IMR-90 (cell line): ENCODE results near the gene SNX25. TPM values are rescaled to one million over a fixed set of nuclear protein-coding genes. Genes with fewer than 3 reads are reported as not detected.

ENCODE experiments used
- ATAC-seq: fragments of 200-7000 bp; cut with Tn5 transposase; 2 replicates; pipeline ENCODE4 v1.9.1; 2020; ENCODE audit warnings: low read depth, mild to moderate bottlenecking, moderate library complexity
- BruUV-seq: library from RNA; stranded (reverse); fragments of 400-500 nt; replicated peaks from 2 replicates; lab custom pipeline; 2021; lab: Mats Ljungman, UMichigan
- CTCF ChIA-PET: fragments of 300-600 bp; formaldehyde crosslinking; extraction: SDS; loops from one replicate; lab custom pipeline; 2021; ENCODE audit warnings: antibody characterized with exemption; lab: Yijun Ruan, JAX
- POLR2A ChIA-PET: fragments of 300-600 bp; sonication (Branson Sonifier 250); formaldehyde crosslinking; loops from one replicate; lab custom pipeline; 2022; ENCODE audit warnings: antibody characterized with exemption; ENCODE audit not compliant: unreplicated experiment; lab: Charles Lee
- DNase-seq: peaks from one replicate; pipeline ENCODE4 v3.0.0; 2013
- H2AFZ ChIP-seq: replicated peaks from 2 replicates; pipeline ENCODE3; 2013; ENCODE audit warnings: low read length, mild to moderate bottlenecking; ENCODE audit not compliant: poor library complexity
- H2AK5ac ChIP-seq: 2 replicates; pipeline ENCODE4 v1.6.1; 2013; ENCODE audit warnings: low read depth, low read length, inconsistent platforms
- H2AK9ac ChIP-seq: replicated peaks from 2 replicates; pipeline ENCODE3; 2013; ENCODE audit warnings: mild to moderate bottlenecking, low read depth, low read length, moderate library complexity; ENCODE audit not compliant: poor library complexity
- H2BK120ac ChIP-seq: 2 replicates; pipeline ENCODE4 v1.6.1; 2013; ENCODE audit warnings: low read depth, low read length, inconsistent platforms
- H2BK15ac ChIP-seq: 3 replicates; pipeline ENCODE4 v1.6.1; 2013; ENCODE audit warnings: low read depth, low read length, inconsistent platforms
- H2BK20ac ChIP-seq: 2 replicates; pipeline ENCODE4 v1.6.1; 2013; ENCODE audit warnings: low read depth, mild to moderate bottlenecking, inconsistent platforms, low read length, moderate library complexity
- H2BK5ac ChIP-seq: 2 replicates; pipeline ENCODE4 v1.6.1; 2013; ENCODE audit warnings: mild to moderate bottlenecking, low read depth, low read length, inconsistent platforms; ENCODE audit not compliant: poor library complexity, severe bottlenecking
- H3K14ac ChIP-seq: replicated peaks from 2 replicates; pipeline ENCODE4 v1.6.1; 2013; ENCODE audit warnings: low read depth, low read length, inconsistent platforms
- H3K18ac ChIP-seq: 2 replicates; pipeline ENCODE4 v1.6.1; 2013; ENCODE audit warnings: low read depth, low read length, control low read depth
- H3K23ac ChIP-seq: 2 replicates; pipeline ENCODE4 v1.6.1; 2013; ENCODE audit warnings: low read depth, low read length, inconsistent platforms
- H3K27ac ChIP-seq: 2 replicates; pipeline ENCODE4 v1.5.1; 2013; ENCODE audit warnings: mild to moderate bottlenecking, control low read depth, low read length; ENCODE audit not compliant: insufficient read depth
- H3K27me3 ChIP-seq: 2 replicates; pipeline ENCODE4 v1.6.1; 2013; ENCODE audit warnings: low read length; ENCODE audit not compliant: control insufficient read depth, insufficient read depth
- H3K36me3 ChIP-seq: 2 replicates; pipeline ENCODE4 v1.6.1; 2013; ENCODE audit warnings: low read length, mixed read lengths; ENCODE audit not compliant: control insufficient read depth, insufficient read depth
- H3K4ac ChIP-seq: 2 replicates; pipeline ENCODE4 v1.6.1; 2013; ENCODE audit warnings: low read depth, low read length, inconsistent platforms
- H3K4me1 ChIP-seq: 2 replicates; pipeline ENCODE4 v1.6.1; 2013; ENCODE audit warnings: low read length, mixed read lengths; ENCODE audit not compliant: control insufficient read depth, insufficient read depth
- H3K4me2 ChIP-seq: 2 replicates; pipeline ENCODE4 v1.6.1; 2013; ENCODE audit warnings: low read depth, mild to moderate bottlenecking, control low read depth, low read length, moderate library complexity
- H3K4me3 ChIP-seq: 2 replicates; pipeline ENCODE4 v1.5.1; 2013; ENCODE audit warnings: low read depth, mild to moderate bottlenecking, control low read depth, low read length, moderate library complexity; ENCODE audit not compliant: insufficient read depth
- H3K56ac ChIP-seq: 2 replicates; pipeline ENCODE4 v1.6.1; 2013; ENCODE audit warnings: low read length, inconsistent platforms; ENCODE audit not compliant: insufficient read depth; ENCODE audit errors: extremely low read depth
- H3K79me1 ChIP-seq, 2 experiments: 2 replicates each; pipeline ENCODE4 v1.6.1; 2013; ENCODE audit warnings: low read length in 2 of 2, inconsistent platforms in 1 of 2, low read depth in 1 of 2
- H3K9ac ChIP-seq: 2 replicates; pipeline ENCODE4 v1.6.1; 2013; ENCODE audit warnings: low read depth, low read length, control low read depth
- H3K9me1 ChIP-seq: 2 replicates; pipeline ENCODE4 v1.6.1; 2013; ENCODE audit warnings: low read length, inconsistent platforms; ENCODE audit not compliant: insufficient read depth
- H3K9me3 ChIP-seq: 2 replicates; pipeline ENCODE4 v1.6.1; 2013; ENCODE audit warnings: low read length; ENCODE audit not compliant: control insufficient read depth, insufficient read depth
- H4K20me1 ChIP-seq: 2 replicates; pipeline ENCODE4 v1.6.1; 2013; ENCODE audit warnings: low read length, inconsistent platforms; ENCODE audit not compliant: insufficient read depth
- H4K5ac ChIP-seq: 2 replicates; pipeline ENCODE4 v1.6.1; 2013; ENCODE audit warnings: mild to moderate bottlenecking, low read depth, low read length, control low read depth
- H4K8ac ChIP-seq, 2 experiments: 2 replicates each; pipeline ENCODE4 v1.6.1; 2013; ENCODE audit warnings: low read depth in 2 of 2, low read length in 2 of 2, control low read depth in 1 of 2, inconsistent platforms in 1 of 2
- H4K91ac ChIP-seq: 2 replicates; pipeline ENCODE4 v1.6.1; 2013; ENCODE audit warnings: low read depth, low read length, inconsistent platforms; ENCODE audit not compliant: insufficient read depth
- CHD1 ChIP-seq: IDR thresholded peaks from 2 replicates; pipeline ENCODE4 v1.6.1; 2012; ENCODE audit warnings: low read depth, low read length, improper control_type of control experiment
- FOS ChIP-seq: fragments of 150-350 bp; IDR thresholded peaks from 2 replicates; pipeline ENCODE4 v1.6.1; 2016; ENCODE audit warnings: low read depth, low read length
- MAFK ChIP-seq: IDR thresholded peaks from 2 replicates; pipeline ENCODE4 v1.6.1; 2012; ENCODE audit warnings: low read depth, low read length, improper control_type of control experiment
- MXI1 ChIP-seq: IDR thresholded peaks from 2 replicates; pipeline ENCODE4 v1.6.1; 2012; ENCODE audit warnings: low read depth, mild to moderate bottlenecking, low read length, moderate library complexity, borderline replicate concordance
- NFE2L2 ChIP-seq: fragments of 150-350 bp; IDR thresholded peaks from 2 replicates; pipeline ENCODE4 v1.6.1; 2016; ENCODE audit warnings: low read depth, mild to moderate bottlenecking, low read length
- POLR2A ChIP-seq: IDR thresholded peaks from 2 replicates; pipeline ENCODE4 v1.6.1; 2012; ENCODE audit warnings: mild to moderate bottlenecking, low read depth, low read length
- RAD21 ChIP-seq: IDR thresholded peaks from 2 replicates; pipeline ENCODE4 v1.6.1; 2012; ENCODE audit warnings: low read length, improper control_type of control experiment
- RCOR1 ChIP-seq: IDR thresholded peaks from 2 replicates; pipeline ENCODE4 v1.6.1; 2012; ENCODE audit warnings: mild to moderate bottlenecking, low read length, improper control_type of control experiment; ENCODE audit not compliant: insufficient replicate concordance
- SMC3 ChIP-seq: fragments of 150-350 bp; IDR thresholded peaks from 2 replicates; pipeline ENCODE4 v1.6.1; 2016; ENCODE audit warnings: low read depth, mild to moderate bottlenecking, antibody characterized with exemption, low read length, moderate library complexity
- WGBS, 2 experiments: methylation state at CpG; one replicate each; pipeline versions ENCODE4 v1.1.5 to v1.1.7; 2013; ENCODE audit warnings: missing lambda C conversion rate in 2 of 2; ENCODE audit not compliant: insufficient read length in 1 of 2; ENCODE audit errors: extremely low coverage in 2 of 2; 5-methylcytosine and 5-hydroxymethylcytosine counted together
- dilution Hi-C: fragments of 300-500 bp; cut with HindIII; formaldehyde crosslinking; loops from one replicate; pipeline ENCODE4 v1.14.3; 2018; ENCODE audit warnings: low sequenced_read_pairs; ENCODE audit not compliant: unreplicated experiment
- in situ Hi-C: fragments of 300-500 bp; cut with MboI; formaldehyde crosslinking; loops from 3 replicates; pipeline ENCODE4 v1.14.3; 2019; ENCODE audit warnings: low sequenced_read_pairs, inconsistent platforms, mixed read lengths
- intact Hi-C: fragments of 100-400 bp; cut with micrococcal nuclease; formaldehyde crosslinking; loops from 2 replicates; pipeline ENCODE4 v1.10.0; 2022
- polyA plus RNA-seq, 3 experiments: library from polyadenylated mRNA; depleted of rRNA; stranded (reverse); fragments of >200 nt; gene quantifications; 2 replicates each; pipeline ENCODE4 v1.2.3, GENCODE V29; 2012; ENCODE audit warnings: low replicate concordance in 1 of 3
- total RNA-seq: library from RNA; depleted of rRNA; stranded (reverse); fragments of >200 nt; gene quantifications from 2 replicates; pipeline ENCODE4 v1.2.3, GENCODE V29; 2012
- TF ChIP-seq, protein P1 (sequence below): conservative IDR thresholded peaks from 2 replicates; pipeline ENCODE4 v1.5.1; 2012; ENCODE audit warnings: mild to moderate bottlenecking, low read depth, low read length, improper control_type of control experiment
- TF ChIP-seq, protein P2 (sequence below): fragments of 150-350 bp; IDR thresholded peaks from 2 replicates; pipeline ENCODE4 v1.6.1; 2016; ENCODE audit warnings: low read depth, mild to moderate bottlenecking, low read length, moderate library complexity, borderline replicate concordance
- TF ChIP-seq, protein P3 (sequence below): fragments of 150-350 bp; IDR thresholded peaks from 2 replicates; pipeline ENCODE4 v1.6.1; 2017; ENCODE audit warnings: mild to moderate bottlenecking, antibody characterized with exemption, low read length, low read depth

Gene SNX25
- total and polyA plus RNA-seq, 2 of the 4 experiments (the other 2 are of a cell fraction), result 11.4 to 28.3 TPM

DNA sequence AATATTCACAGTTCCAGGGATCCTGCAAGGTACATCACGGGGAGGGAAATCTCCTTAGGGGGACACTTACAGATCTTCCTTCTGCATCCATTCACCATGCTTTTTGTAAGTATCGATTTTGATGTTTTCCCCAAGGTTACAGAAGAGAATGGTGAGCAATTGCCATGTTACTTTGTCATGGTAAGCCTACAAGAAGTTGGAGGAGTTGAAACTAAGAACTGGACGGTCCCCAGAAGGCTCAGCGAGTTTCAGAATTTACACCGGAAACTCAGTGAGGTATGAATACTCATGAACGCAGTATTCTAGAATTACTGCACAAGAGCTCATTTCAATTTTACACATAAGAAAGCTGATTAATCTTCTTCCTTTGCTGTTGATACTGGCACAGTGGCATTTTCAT, 132.4 kb downstream of the SNX25 start:
- H3K14ac ChIP-seq, result no peak overlapping the region
- no peak overlapping the region for H4K5ac ChIP-seq
- no peaks in the 10 kb centered on the region; a peak in 1 of 4 replicates for H3K79me1 ChIP-seq
- H4K91ac ChIP-seq, result no peak overlapping the region
- no peak overlapping the region for H3K23ac ChIP-seq
- H3K27me3 ChIP-seq, result no peaks in the 10 kb centered on the region
- ChIA-PET CTCF (no interaction called here), POLR2A (no interaction called here)
- H2BK15ac ChIP-seq, result no peak overlapping the region
- no peak overlapping the region for H2AK5ac ChIP-seq
- ATAC-seq, result no peak
- no peak overlapping the region for H3K4me3 ChIP-seq
- H2AK9ac ChIP-seq, result no peak overlapping the region
- dilution Hi-C loops, result no loop called here
- no peaks in the 10 kb centered on the region for H4K20me1 ChIP-seq
- H3K9me3 ChIP-seq, result no peaks in the 10 kb centered on the region; the same call in 1 of the 2 replicates
- no peak overlapping the region for H2AFZ ChIP-seq
- BruUV-seq, result no TSS peak
- WGBS, 2 experiments, result no CpG with 5 or more reads among the region's 6 CpGs
- no peak overlapping the region for H2BK5ac ChIP-seq
- H3K9ac ChIP-seq, result no peak overlapping the region
- intact Hi-C loops, result no loop called here
- H3K4ac ChIP-seq, result no peak overlapping the region
- no peak overlapping the region for H3K18ac ChIP-seq
- peaks cover 8% of the 10 kb centered on the region for H3K36me3 ChIP-seq
- no peak overlapping the region for H3K56ac ChIP-seq
- in situ Hi-C loops, result no loop called here
- peaks cover 5% of the 10 kb centered on the region; the same call in 1 of the 2 replicates for H3K4me1 ChIP-seq
- no peak overlapping the region for H2BK20ac ChIP-seq
- H3K9me1 ChIP-seq, result no peaks in the 10 kb centered on the region; the same call in 1 of the 2 replicates
- no peak overlapping the region for H2BK120ac ChIP-seq
- no peak overlapping the region for H3K4me2 ChIP-seq
- no peak for DNase-seq
- no peak overlapping the region for H4K8ac ChIP-seq
- TF ChIP-seq, protein P1, sequence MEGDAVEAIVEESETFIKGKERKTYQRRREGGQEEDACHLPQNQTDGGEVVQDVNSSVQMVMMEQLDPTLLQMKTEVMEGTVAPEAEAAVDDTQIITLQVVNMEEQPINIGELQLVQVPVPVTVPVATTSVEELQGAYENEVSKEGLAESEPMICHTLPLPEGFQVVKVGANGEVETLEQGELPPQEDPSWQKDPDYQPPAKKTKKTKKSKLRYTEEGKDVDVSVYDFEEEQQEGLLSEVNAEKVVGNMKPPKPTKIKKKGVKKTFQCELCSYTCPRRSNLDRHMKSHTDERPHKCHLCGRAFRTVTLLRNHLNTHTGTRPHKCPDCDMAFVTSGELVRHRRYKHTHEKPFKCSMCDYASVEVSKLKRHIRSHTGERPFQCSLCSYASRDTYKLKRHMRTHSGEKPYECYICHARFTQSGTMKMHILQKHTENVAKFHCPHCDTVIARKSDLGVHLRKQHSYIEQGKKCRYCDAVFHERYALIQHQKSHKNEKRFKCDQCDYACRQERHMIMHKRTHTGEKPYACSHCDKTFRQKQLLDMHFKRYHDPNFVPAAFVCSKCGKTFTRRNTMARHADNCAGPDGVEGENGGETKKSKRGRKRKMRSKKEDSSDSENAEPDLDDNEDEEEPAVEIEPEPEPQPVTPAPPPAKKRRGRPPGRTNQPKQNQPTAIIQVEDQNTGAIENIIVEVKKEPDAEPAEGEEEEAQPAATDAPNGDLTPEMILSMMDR, result no peak
- TF ChIP-seq RAD21 (no peak), FOS (no peak), CHD1 (no peak), SMC3 (no peak), RCOR1 (no peak), NFE2L2 (no peak), MXI1 (no peak), MAFK (no peak), POLR2A (no peak)
- TF ChIP-seq, protein P2, sequence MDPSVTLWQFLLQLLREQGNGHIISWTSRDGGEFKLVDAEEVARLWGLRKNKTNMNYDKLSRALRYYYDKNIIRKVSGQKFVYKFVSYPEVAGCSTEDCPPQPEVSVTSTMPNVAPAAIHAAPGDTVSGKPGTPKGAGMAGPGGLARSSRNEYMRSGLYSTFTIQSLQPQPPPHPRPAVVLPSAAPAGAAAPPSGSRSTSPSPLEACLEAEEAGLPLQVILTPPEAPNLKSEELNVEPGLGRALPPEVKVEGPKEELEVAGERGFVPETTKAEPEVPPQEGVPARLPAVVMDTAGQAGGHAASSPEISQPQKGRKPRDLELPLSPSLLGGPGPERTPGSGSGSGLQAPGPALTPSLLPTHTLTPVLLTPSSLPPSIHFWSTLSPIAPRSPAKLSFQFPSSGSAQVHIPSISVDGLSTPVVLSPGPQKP, result no peak
- TF ChIP-seq, protein P3, sequence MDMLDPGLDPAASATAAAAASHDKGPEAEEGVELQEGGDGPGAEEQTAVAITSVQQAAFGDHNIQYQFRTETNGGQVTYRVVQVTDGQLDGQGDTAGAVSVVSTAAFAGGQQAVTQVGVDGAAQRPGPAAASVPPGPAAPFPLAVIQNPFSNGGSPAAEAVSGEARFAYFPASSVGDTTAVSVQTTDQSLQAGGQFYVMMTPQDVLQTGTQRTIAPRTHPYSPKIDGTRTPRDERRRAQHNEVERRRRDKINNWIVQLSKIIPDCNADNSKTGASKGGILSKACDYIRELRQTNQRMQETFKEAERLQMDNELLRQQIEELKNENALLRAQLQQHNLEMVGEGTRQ, result no peak
- no peak overlapping the region for H3K27ac ChIP-seq
